Choroid plexus epithelial cell (primary cell): Measurements from ENCODE around the gene RPL27.
A peak's percentile ranks its signal among the peaks of the same experiment; 100 is the strongest.

ENCODE experiments used
- DNase-seq: peaks from one replicate; pipeline ENCODE4 v3.0.0-alpha.2; 2010; ENCODE audit warnings: low read depth
- H3K4me3 ChIP-seq: 2 replicates; pipeline ENCODE4 v1.5.1; 2011; ENCODE audit warnings: low read depth, mild to moderate bottlenecking, control low read depth, low read length, moderate library complexity
- TF ChIP-seq, protein P1 (sequence below): conservative IDR thresholded peaks from 2 replicates; pipeline ENCODE4 v1.5.1; 2011; ENCODE audit warnings: low read depth, mild to moderate bottlenecking, control low read depth, inconsistent platforms, low read length, moderate library complexity

The RPL27 gene

DNA sequence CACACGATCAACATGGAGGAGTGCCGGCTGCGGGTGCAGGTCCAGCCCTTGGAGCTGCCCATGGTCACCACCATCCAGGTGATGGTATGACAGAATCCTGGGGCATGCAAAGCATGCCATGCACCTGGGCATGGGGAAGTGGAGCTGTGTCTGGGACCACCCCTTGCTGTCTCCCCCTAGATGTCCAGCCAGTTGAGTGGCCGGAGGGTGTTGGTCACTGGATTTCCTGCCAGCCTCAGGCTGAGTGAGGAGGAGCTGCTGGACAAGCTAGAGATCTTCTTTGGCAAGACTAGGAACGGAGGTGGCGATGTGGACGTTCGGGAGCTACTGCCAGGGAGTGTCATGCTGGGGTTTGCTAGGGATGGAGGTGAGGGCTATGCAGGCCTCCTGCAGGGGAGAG lies 15.1 kb downstream of the RPL27 start:
- DNase-seq, result no peak
- TF ChIP-seq, protein P1, sequence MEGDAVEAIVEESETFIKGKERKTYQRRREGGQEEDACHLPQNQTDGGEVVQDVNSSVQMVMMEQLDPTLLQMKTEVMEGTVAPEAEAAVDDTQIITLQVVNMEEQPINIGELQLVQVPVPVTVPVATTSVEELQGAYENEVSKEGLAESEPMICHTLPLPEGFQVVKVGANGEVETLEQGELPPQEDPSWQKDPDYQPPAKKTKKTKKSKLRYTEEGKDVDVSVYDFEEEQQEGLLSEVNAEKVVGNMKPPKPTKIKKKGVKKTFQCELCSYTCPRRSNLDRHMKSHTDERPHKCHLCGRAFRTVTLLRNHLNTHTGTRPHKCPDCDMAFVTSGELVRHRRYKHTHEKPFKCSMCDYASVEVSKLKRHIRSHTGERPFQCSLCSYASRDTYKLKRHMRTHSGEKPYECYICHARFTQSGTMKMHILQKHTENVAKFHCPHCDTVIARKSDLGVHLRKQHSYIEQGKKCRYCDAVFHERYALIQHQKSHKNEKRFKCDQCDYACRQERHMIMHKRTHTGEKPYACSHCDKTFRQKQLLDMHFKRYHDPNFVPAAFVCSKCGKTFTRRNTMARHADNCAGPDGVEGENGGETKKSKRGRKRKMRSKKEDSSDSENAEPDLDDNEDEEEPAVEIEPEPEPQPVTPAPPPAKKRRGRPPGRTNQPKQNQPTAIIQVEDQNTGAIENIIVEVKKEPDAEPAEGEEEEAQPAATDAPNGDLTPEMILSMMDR, result no peak
- no peak overlapping the region for H3K4me3 ChIP-seq

DNA sequence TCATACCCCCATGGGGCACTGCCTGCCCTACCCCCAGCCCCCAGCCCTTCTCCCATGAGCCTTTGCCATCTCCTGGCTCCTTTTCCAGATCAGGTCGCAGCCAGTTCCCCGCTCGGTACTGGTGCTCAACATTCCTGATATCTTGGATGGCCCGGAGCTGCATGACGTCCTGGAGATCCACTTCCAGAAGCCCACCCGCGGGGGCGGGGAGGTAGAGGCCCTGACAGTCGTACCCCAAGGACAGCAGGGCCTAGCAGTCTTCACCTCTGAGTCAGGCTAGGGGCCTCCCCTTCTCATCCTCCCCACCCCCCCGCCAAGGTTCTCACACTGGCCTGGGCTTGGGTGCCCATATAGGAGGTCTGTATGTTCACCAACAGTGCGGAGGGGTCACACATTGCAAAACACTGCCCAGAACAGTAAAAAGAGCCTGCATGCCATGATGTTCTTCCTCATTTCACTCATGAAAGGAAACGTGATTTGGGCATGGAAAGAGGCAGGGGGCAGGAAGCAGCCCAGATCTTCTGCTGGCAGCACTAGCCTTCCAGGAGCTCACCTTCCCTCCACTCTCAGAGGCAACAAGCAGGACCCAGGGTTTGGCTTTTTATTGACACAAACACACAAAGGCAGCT lies 15.9 kb downstream of the RPL27 start:
- TF ChIP-seq, protein P1, result no peak
- DNase-seq, result no peak
- H3K4me3 ChIP-seq, result no peak overlapping the region

DNA sequence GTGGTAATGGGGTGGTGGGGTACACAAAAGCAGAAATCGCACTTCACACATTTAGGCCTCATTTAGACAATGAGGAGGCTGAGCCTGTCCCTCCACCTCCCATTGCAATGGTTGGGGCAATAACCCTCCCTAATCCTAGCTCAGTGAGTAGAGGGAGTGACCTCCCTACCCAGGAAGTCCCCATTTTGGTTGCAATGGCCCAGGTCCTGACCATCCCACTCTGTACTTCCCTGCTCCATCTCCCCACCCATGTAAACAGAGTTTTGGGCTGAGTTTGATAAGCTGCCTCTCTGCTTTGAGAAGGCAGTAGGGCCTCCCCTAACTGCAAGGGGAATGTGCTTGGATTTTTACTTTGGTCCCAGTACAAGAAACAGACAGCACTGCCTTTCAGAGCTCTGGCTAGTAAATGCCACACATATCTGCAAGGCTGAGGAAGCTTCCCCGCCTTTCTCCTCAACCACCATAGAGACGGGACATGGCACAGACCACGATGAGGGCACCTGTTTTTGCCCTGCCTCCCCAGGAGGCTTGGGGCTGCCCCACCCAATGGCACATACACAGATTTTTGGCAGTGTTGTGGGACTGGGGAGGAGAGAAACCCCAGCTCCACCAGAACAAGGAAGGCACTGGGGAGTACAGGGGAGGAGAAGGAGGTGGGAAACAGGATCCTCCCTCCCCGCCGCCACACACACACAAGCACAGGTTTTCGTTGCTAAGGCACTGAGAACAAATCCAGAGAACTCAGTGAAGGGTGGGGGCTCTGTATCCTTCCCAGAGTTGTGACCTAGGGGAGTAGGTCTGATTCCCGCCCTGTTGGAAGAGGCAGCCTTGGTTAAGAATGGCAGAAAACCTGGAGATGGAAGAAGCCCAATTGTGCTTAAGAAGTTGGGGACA lies 16.7 kb downstream of the RPL27 start:
- peak; percentile 26 for DNase-seq
- TF ChIP-seq, protein P1, result no peak
- no peak overlapping the region for H3K4me3 ChIP-seq

DNA sequence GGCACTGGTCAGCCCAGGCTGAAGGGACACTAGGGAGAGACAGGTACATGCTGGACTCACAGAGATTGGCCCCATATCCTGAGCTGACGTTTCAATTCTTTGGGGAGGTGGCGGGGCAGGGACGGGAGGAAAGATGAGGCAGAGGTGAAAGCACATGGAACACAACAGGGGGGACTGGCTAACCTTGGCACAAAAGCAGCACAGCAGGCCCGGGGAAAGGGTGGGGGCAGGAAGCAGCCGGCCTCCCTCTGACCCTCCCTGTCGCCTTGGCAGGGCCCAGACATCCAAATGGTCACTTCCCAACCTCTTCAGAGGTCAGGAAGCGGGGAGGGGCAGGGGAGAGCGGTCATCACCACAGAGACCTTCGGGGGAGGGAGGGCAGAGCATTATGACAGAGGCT lies 17.4 kb downstream of the RPL27 start:
- peak; percentile 34 for DNase-seq
- TF ChIP-seq, protein P1, result no peak
- no peak overlapping the region for H3K4me3 ChIP-seq

DNA sequence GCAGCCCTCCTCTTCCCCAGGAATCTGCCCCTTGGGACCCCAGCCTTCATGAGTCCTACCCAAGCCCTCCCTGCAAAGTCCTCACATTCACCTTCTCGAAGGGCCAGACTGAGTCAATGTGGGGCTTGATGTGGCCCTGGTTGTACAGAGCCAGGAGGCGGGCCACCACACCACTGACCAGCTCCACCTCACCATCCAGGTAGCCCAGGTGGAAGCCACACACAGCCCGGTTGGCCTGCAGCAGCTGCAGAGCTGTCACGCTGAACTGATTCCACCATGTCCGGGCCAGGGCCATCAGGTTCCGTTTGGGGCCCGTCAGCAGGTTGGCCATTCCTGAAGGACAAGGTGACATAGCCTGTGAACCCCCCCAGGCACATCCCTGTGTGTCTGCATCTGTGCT lies 18.0 kb downstream of the RPL27 start:
- H3K4me3 ChIP-seq, result no peak overlapping the region
- DNase-seq, result no peak
- TF ChIP-seq, protein P1, result no peak

DNA sequence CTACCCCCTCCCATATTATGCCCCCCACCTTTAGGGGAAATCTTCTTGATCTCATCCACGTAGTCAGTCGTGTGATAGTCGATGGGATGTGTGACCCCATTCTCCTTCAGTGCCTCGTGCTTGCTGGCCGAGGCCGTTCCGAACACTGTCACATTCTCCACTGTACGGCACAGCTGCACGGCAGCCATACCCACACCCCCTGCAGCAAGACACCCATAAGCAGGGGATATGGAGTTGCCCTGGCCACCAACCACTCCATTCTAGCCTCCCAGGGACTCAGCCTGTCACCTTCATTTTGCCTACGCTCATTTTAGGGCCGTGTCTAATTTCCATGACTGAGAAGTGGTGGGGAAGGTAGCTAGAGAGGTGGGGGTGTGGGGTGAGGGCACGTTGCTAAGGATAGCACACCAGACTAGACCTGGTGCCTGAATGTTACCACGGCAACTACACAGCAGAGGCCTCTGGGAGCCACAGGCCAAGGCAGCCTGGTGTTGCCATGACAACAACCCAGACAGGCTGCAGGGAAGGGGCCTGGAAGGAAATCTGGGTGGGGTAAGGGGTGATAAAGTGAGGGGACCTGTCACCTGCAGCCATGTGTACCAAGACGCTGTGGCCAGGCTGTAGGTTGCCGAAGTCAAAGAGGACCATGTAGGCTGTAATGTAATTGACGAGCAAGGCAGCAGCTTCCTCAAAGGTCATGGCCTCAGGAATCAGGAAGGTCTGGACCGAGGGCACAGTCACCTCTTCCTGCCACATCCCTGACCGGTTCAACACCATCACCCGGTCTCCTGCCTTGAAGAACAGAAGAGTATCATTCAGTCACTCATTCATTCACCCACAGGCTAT lies 20.0 kb downstream of the RPL27 start:
- TF ChIP-seq, protein P1, result no peak
- H3K4me3 ChIP-seq, result no peak overlapping the region
- DNase-seq, result peak; percentile 50
